ENCODE data around the gene PLAC1.

Gene PLAC1

DNA sequence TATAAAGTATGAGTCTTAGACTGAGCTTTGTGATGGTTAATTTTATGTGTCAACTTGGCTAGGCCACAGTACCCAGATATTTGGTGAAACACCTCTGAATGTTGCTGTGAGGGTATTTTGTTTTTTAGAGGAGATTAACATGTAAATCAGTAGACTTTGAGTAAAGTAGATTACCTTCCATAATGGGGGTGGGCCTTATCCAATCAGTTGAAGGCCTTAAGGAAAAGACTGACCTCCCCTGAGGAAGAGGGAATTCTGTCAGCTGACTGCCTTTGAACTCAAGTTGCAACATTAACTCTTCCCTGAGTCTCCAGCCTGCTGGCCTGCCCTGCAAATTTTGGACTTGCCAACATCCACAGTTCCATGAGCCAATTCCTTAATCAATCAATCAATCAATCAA, 66.0 kb downstream of the PLAC1 start:
- Histone ChIP-seq H3K9me3 (ENCODE audit: control insufficient read depth, insufficient read depth, low read length) (no peaks in the 10 kb centered on the region), H3K4me1 (ENCODE audit: control insufficient read depth, low read length) (no peaks in the 10 kb centered on the region), H3K4me3 (ENCODE audit: low read length) (no peak overlapping the region), H3K9me2 (replicated peaks; ENCODE audit: control insufficient read depth, low read length) (no peaks in the 10 kb centered on the region), H3K36me3 (ENCODE audit: control insufficient read depth, low read length) (no peaks in the 10 kb centered on the region), H3K79me2 (ENCODE audit: control insufficient read depth, low read length) (no peaks in the 10 kb centered on the region), H3F3A (ENCODE audit: control insufficient read depth, insufficient read depth) (no peaks in the 10 kb centered on the region), H3K27me3 (ENCODE audit: control insufficient read depth, low read length) (no peaks in the 10 kb centered on the region; the same call in 1 of the 2 replicates), H4K20me1 (ENCODE audit: control insufficient read depth, insufficient read depth, low read depth, low read length) (no peaks in the 10 kb centered on the region), H3K4me2 (ENCODE audit: low read length) (no peak overlapping the region), H3K27ac (ENCODE audit: low read depth, low read length) (no peak overlapping the region)
- no peak for TF ChIP-seq EZH2phosphoT487 (IDR thresholded peaks at IDR 0.05; ENCODE audit: borderline replicate concordance, low read length)
- TF ChIP-seq, protein P1, sequence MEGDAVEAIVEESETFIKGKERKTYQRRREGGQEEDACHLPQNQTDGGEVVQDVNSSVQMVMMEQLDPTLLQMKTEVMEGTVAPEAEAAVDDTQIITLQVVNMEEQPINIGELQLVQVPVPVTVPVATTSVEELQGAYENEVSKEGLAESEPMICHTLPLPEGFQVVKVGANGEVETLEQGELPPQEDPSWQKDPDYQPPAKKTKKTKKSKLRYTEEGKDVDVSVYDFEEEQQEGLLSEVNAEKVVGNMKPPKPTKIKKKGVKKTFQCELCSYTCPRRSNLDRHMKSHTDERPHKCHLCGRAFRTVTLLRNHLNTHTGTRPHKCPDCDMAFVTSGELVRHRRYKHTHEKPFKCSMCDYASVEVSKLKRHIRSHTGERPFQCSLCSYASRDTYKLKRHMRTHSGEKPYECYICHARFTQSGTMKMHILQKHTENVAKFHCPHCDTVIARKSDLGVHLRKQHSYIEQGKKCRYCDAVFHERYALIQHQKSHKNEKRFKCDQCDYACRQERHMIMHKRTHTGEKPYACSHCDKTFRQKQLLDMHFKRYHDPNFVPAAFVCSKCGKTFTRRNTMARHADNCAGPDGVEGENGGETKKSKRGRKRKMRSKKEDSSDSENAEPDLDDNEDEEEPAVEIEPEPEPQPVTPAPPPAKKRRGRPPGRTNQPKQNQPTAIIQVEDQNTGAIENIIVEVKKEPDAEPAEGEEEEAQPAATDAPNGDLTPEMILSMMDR (IDR thresholded peaks at IDR 0.05; ENCODE audit: low read depth, low read length, poor library complexity, severe bottlenecking) = no peak

DNA sequence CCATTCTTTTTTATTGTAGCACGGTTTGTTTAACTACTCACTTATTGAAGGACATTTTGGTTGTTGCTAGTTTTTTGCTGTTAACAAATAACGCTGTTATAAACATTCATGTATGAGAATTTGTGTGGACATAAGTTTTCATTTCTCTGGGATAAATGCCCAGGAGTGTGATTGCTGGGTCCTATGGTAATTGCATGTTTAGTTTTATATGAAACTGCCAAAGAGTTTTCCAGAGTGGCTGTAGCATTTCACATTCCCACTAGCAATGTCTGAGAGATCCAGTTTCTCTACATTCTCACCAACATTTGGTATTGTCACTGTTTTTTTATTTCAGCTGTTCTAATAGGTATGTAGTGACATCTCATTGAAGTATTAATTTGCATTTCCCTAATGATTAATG, 66.8 kb downstream of the PLAC1 start:
- no peak overlapping the region for H3K4me2 ChIP-seq (ENCODE audit: low read length)
- TF ChIP-seq, protein P1 (IDR thresholded peaks at IDR 0.05; ENCODE audit: low read depth, low read length, poor library complexity, severe bottlenecking) = no peak
- TF ChIP-seq EZH2phosphoT487 (IDR thresholded peaks at IDR 0.05; ENCODE audit: borderline replicate concordance, low read length) = no peak
- H3F3A ChIP-seq (ENCODE audit: control insufficient read depth, insufficient read depth) = no peaks in the 10 kb centered on the region
- H3K4me1 ChIP-seq (ENCODE audit: control insufficient read depth, low read length) = no peaks in the 10 kb centered on the region
- no peaks in the 10 kb centered on the region; the same call in 1 of the 2 replicates for H3K27me3 ChIP-seq (ENCODE audit: control insufficient read depth, low read length)
- H4K20me1 ChIP-seq (ENCODE audit: control insufficient read depth, insufficient read depth, low read depth, low read length) = no peaks in the 10 kb centered on the region
- H3K27ac ChIP-seq (ENCODE audit: low read depth, low read length) = no peak overlapping the region
- H3K9me2 ChIP-seq (replicated peaks; ENCODE audit: control insufficient read depth, low read length) = no peaks in the 10 kb centered on the region
- H3K4me3 ChIP-seq (ENCODE audit: low read length) = no peak overlapping the region
- no peaks in the 10 kb centered on the region for H3K9me3 ChIP-seq (ENCODE audit: control insufficient read depth, insufficient read depth, low read length)
- H3K79me2 ChIP-seq (ENCODE audit: control insufficient read depth, low read length) = no peaks in the 10 kb centered on the region
- no peaks in the 10 kb centered on the region for H3K36me3 ChIP-seq (ENCODE audit: control insufficient read depth, low read length)

DNA sequence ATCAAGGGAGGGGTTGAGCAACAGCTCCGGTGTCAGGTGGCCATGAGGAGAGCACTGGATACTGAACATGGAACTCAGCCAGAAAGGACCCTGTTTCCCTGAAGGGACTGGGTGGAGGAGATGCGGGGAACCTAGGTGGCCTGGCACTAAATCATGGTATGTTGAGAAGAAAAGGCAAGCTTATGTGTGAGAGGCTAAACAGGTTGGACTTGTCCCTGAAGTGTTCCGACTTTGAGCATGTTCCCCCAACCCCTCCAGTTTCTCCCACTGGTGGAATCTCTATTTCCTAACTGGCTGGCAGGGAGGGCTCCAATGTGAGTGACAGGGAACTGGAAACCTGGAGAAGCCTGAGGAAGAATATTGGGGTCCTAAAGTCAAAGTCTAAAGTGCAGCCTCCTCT, 69.5 kb downstream of the PLAC1 start:
- no peak overlapping the region for H3K4me2 ChIP-seq (ENCODE audit: low read length)
- no peaks in the 10 kb centered on the region for H3K9me2 ChIP-seq (replicated peaks; ENCODE audit: control insufficient read depth, low read length)
- no peaks in the 10 kb centered on the region for H3K36me3 ChIP-seq (ENCODE audit: control insufficient read depth, low read length)
- H3K4me3 ChIP-seq (ENCODE audit: low read length) = no peak overlapping the region
- no peaks in the 10 kb centered on the region for H3K27me3 ChIP-seq (ENCODE audit: control insufficient read depth, low read length)
- no peaks in the 10 kb centered on the region for H3K4me1 ChIP-seq (ENCODE audit: control insufficient read depth, low read length)
- H4K20me1 ChIP-seq (ENCODE audit: control insufficient read depth, insufficient read depth, low read depth, low read length) = no peaks in the 10 kb centered on the region
- H3K79me2 ChIP-seq (ENCODE audit: control insufficient read depth, low read length) = no peaks in the 10 kb centered on the region
- H3K27ac ChIP-seq (ENCODE audit: low read depth, low read length) = no peak overlapping the region
- H3F3A ChIP-seq (ENCODE audit: control insufficient read depth, insufficient read depth) = no peaks in the 10 kb centered on the region
- TF ChIP-seq EZH2phosphoT487 (IDR thresholded peaks at IDR 0.05; ENCODE audit: borderline replicate concordance, low read length) = no peak
- TF ChIP-seq, protein P1 (IDR thresholded peaks at IDR 0.05; ENCODE audit: low read depth, low read length, poor library complexity, severe bottlenecking) = no peak
- H3K9me3 ChIP-seq (ENCODE audit: control insufficient read depth, insufficient read depth, low read length) = no peaks in the 10 kb centered on the region

DNA sequence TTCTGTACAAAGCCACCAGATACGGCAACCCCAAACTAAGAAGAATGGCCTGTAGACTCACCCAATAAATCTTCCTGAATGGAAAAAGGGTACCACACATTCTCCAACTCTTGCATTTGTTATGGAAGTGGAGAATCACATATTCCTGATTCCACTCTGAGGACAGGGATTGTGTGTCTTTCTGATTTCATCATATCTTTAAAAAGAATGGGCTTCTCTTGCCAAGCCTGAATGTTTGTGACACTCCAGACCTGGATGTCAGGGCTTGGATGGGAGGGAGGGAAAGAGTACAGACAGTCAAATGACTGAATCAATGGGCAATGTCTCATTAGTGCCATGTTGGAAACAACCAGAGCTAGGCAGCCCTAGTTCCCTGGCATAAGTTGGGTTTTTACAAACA, 77.4 kb downstream of the PLAC1 start:
- no peak overlapping the region for H3K4me3 ChIP-seq (ENCODE audit: low read length)
- H3K4me2 ChIP-seq (ENCODE audit: low read length) = no peak overlapping the region
- H3K36me3 ChIP-seq (ENCODE audit: control insufficient read depth, low read length) = no peaks in the 10 kb centered on the region
- H3K9me2 ChIP-seq (replicated peaks; ENCODE audit: control insufficient read depth, low read length) = no peaks in the 10 kb centered on the region
- H3K27ac ChIP-seq (ENCODE audit: low read depth, low read length) = no peak overlapping the region
- H3K79me2 ChIP-seq (ENCODE audit: control insufficient read depth, low read length) = no peaks in the 10 kb centered on the region
- H3K27me3 ChIP-seq (ENCODE audit: control insufficient read depth, low read length) = no peaks in the 10 kb centered on the region
- TF ChIP-seq, protein P1 (IDR thresholded peaks at IDR 0.05; ENCODE audit: low read depth, low read length, poor library complexity, severe bottlenecking) = no peak
- no peak for TF ChIP-seq EZH2phosphoT487 (IDR thresholded peaks at IDR 0.05; ENCODE audit: borderline replicate concordance, low read length)
- no peaks in the 10 kb centered on the region for H3K9me3 ChIP-seq (ENCODE audit: control insufficient read depth, insufficient read depth, low read length)
- H4K20me1 ChIP-seq (ENCODE audit: control insufficient read depth, insufficient read depth, low read depth, low read length) = no peaks in the 10 kb centered on the region
- H3K4me1 ChIP-seq (ENCODE audit: control insufficient read depth, low read length) = no peaks in the 10 kb centered on the region
- H3F3A ChIP-seq (ENCODE audit: control insufficient read depth, insufficient read depth) = no peaks in the 10 kb centered on the region
